Sigmoid colon (tissue), 7 donors: ENCODE measurements around the gene MYO1C. TPM values are rescaled to one million over a fixed set of nuclear protein-coding genes. Genes with fewer than 3 reads are reported as not detected.

Source experiments
- DNase-seq: peaks from one replicate; pipeline ENCODE4 v3.0.0-alpha.2; 2019
- H3K27ac ChIP-seq, 4 donors: fragments of 200-600 bp; sonication (generic); one replicate each; pipeline ENCODE4 v1.5.1; 2016 to 2019; ENCODE audit warnings: mild to moderate bottlenecking in 1 of 4
- H3K27me3 ChIP-seq, 3 donors: fragments of 200-600 bp; sonication (generic); one replicate each; pipeline ENCODE4 v1.5.1; 2019; ENCODE audit warnings: mild to moderate bottlenecking in 1 of 3
- H3K36me3 ChIP-seq, 4 donors: fragments of 200-600 bp; sonication (generic); one replicate each; pipeline ENCODE4 v1.5.1; 2016 to 2019
- H3K4me1 ChIP-seq, 4 donors: fragments of 200-600 bp; sonication (generic); one replicate each; pipeline ENCODE4 v1.5.1; 2017 to 2019
- H3K4me3 ChIP-seq, 4 donors: fragments of 200-600 bp; sonication (generic); one replicate each; pipeline ENCODE4 v1.5.1; 2017 to 2019; ENCODE audit warnings: mild to moderate bottlenecking in 2 of 4, moderate library complexity in 1 of 4
- H3K9me3 ChIP-seq, 4 donors: fragments of 200-600 bp in 3 of 4; sonication (generic) in 3 of 4; one replicate each; pipeline versions ENCODE4 v1.5.1 to v1.6.1; 2013 to 2019
- CTCF ChIP-seq, 4 experiments: fragments of 450-650 bp in 3 of 4; fragments of 200-600 bp in 1 of 4; IDR thresholded peaks; one replicate each; pipeline ENCODE4 v1.5.1; 2016 to 2019; ENCODE audit warnings: antibody characterized with exemption in 4 of 4, mild to moderate bottlenecking in 3 of 4, moderate library complexity in 2 of 4
- EP300 ChIP-seq, 4 donors: sonication (generic); formaldehyde crosslinking; IDR thresholded peaks; one replicate each; pipeline ENCODE4 v1.6.1; 2017; ENCODE audit warnings: antibody characterized with exemption in 4 of 4
- POLR2A ChIP-seq, 2 donors: fragments of 450-650 bp; IDR thresholded peaks; one replicate each; pipeline ENCODE4 v1.6.1; 2016; ENCODE audit warnings: antibody characterized with exemption in 2 of 2, mild to moderate bottlenecking in 2 of 2, moderate library complexity in 2 of 2
- POLR2AphosphoS5 ChIP-seq, 4 donors: sonication (generic); formaldehyde crosslinking; IDR thresholded peaks; one replicate each; pipeline ENCODE4 v1.6.1; 2017; ENCODE audit warnings: antibody characterized with exemption in 4 of 4
- WGBS, 2 donors: extraction: QIAGEN DNeasy Blood & Tissue Kit; methylation state at CpG; one replicate each; pipeline ENCODE4 v1.1.7; 2013; 5-methylcytosine and 5-hydroxymethylcytosine counted together
- intact Hi-C: fragments of 100-400 bp; cut with DNase I; formaldehyde crosslinking; loops from one replicate; pipeline ENCODE4 v1.15.1; 2023
- polyA plus RNA-seq, 3 donors: library from polyadenylated mRNA; stranded (reverse); fragments of 200-250 nt; gene quantifications; one replicate each; pipeline ENCODE4 v1.2.3, GENCODE V29; 2013
- total RNA-seq, 4 donors: library from RNA; depleted of rRNA; stranded (reverse); fragments of >200 nt; gene quantifications; one replicate each; pipeline ENCODE4 v1.1.0, GENCODE V29; 2016
- donor health status: healthy with polysubstance abuse.
- donor health status: Bipolar disorder and iron deficiency.
- donor health status: healthy.

Gene MYO1C
- total and polyA plus RNA-seq, 7 donors, result 72.7 to 179 (median 116) TPM

DNA sequence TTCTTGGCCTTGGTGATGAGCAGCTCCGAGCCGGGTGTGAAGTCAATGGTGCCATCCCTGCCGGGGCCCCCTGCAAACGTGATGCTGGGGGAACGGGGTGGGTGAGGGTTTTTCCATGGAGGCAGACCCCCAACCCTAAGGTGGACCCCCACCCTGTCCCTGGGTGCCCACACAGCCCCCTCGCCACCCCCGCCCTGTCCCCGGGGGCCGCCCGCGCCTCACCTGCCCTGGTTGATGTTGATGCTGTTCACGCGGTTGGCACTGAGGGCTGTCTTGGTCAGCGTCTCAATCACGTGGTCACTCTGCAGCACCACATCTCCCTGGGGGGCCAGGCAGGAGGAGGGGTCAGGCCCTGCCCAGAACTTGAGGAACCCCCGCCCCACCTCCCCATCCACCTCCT is 25.2 kb downstream of the MYO1C start:
- 92 to 93% methylated on average over 16 of the region's 16 CpGs for WGBS, 2 donors
- TF ChIP-seq POLR2AphosphoS5 (IDR thresholded peaks at IDR 0.05), result no peak
- no peak for TF ChIP-seq POLR2A (IDR thresholded peaks at IDR 0.05)
- no peak for TF ChIP-seq CTCF (IDR thresholded peaks at IDR 0.05)
- TF ChIP-seq EP300 (IDR thresholded peaks at IDR 0.05), result no peak
- Histone ChIP-seq H3K4me1 (peaks cover 0 to 4% (median 0%) of the 10 kb centered on the region in 4 donors), H3K27ac (no peak overlapping the region), H3K4me3 (no peak overlapping the region), H3K36me3 (peaks cover 34 to 84% (median 59%) of the 10 kb centered on the region in 4 donors), H3K27me3 (no peaks in the 10 kb centered on the region), H3K9me3 (no peaks in the 10 kb centered on the region)
- intact Hi-C loops, result no loop called here
- no peak for DNase-seq

- H3K27me3 ChIP-seq, result no peaks in the 10 kb centered on the region
- peaks cover 0 to 18% (median 12%) of the 10 kb centered on the region in 4 donors for H3K4me1 ChIP-seq
- TF ChIP-seq EP300 (IDR thresholded peaks at IDR 0.05) (no peak), CTCF (IDR thresholded peaks at IDR 0.05) (no peak), POLR2A (IDR thresholded peaks at IDR 0.05) (no peak), POLR2AphosphoS5 (IDR thresholded peaks at IDR 0.05) (no peak)
- H3K36me3 ChIP-seq, result peaks cover 9 to 65% (median 30%) of the 10 kb centered on the region in 4 donors
- H3K27ac ChIP-seq, result no peak overlapping the region
- intact Hi-C loops, result no loop called here
- WGBS, 2 donors, result 90% methylated on average over 8 of the region's 8 CpGs
- no peak for DNase-seq
- H3K9me3 ChIP-seq, result no peaks in the 10 kb centered on the region
- no peak overlapping the region for H3K4me3 ChIP-seq
These were observed 28.3 kb downstream of the MYO1C start for GRCh38 chr17:1464186-1464585.

DNA sequence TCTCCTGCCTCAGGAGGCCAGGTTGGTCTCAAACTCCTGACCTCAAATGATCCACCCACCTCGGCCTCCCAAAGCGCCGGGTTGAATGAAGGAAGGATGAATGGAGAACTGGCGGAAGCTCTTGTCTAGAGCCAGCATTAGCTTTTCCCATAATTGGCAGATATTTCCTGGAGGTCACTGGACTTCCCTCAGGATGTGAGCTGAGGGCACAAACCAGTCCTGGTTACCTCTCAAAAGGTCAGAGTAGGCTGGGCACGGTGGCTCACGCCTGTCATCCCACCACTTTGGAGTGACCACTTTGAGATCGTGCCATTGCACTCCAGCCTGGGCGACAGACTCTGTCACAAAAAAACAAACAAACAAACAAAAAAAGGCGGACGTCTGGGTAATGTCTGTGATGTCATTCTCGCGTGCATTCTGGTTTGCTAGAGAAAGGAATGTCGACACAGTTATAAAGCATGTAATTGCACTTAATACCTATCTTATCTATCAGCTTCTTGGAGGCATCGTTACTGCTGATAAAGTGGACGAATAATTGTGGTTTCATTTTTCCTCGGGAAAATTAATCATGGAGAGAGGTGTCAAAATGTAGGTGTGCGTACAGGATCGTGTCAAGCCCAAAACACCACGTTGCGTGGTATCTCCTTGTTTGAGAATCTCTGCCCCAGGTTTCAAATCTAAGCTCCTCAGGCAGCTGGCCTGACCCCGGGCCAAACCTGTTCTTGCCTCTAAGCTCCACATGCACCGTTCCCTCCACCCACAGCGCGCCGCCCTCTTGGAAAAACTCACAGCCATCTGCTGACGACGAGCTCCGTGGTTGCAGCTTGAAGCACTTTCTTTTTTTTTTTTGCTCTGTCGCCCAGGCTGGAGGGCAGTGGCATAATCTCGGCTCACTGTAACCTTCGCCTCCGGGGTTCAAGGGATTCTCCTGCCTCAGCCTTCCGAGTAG is 30.0 kb downstream of the MYO1C start:
- Histone ChIP-seq H3K4me3 (no peak overlapping the region), H3K27ac (peak overlapping the region in 2 of 4 donors; percentile 5 to 15), H3K9me3 (no peaks in the 10 kb centered on the region), H3K4me1 (peaks cover 0 to 18% (median 12%) of the 10 kb centered on the region in 4 donors), H3K27me3 (no peaks in the 10 kb centered on the region), H3K36me3 (peaks cover 0 to 47% (median 15%) of the 10 kb centered on the region in 4 donors)
- 78 to 84% methylated on average over 33 of the region's 33 CpGs for WGBS, 2 donors
- intact Hi-C loops, result no loop called here
- TF ChIP-seq POLR2AphosphoS5 (IDR thresholded peaks at IDR 0.05) (no peak), CTCF (IDR thresholded peaks at IDR 0.05) (no peak), POLR2A (IDR thresholded peaks at IDR 0.05) (no peak), EP300 (IDR thresholded peaks at IDR 0.05) (no peak)
- no peak for DNase-seq

- H3K36me3 ChIP-seq, result peaks cover 0 to 37% (median 7%) of the 10 kb centered on the region in 4 donors
- peaks cover 0 to 26% (median 18%) of the 10 kb centered on the region in 4 donors for H3K4me1 ChIP-seq
- H3K27ac ChIP-seq, result peak overlapping the region; percentile 4 to 72 (median 63)
- no peak for TF ChIP-seq EP300 (IDR thresholded peaks at IDR 0.05)
- TF ChIP-seq POLR2AphosphoS5 (IDR thresholded peaks at IDR 0.05), result no peak
- no peak for TF ChIP-seq POLR2A (IDR thresholded peaks at IDR 0.05)
- TF ChIP-seq CTCF (IDR thresholded peaks at IDR 0.05), result no peak
- no peaks in the 10 kb centered on the region for H3K9me3 ChIP-seq
- no peak overlapping the region for H3K4me3 ChIP-seq
- DNase-seq, result no peak
- 84 to 90% methylated on average over 18 of the region's 18 CpGs for WGBS, 2 donors
- H3K27me3 ChIP-seq, result no peaks in the 10 kb centered on the region
- intact Hi-C loops, result no loop called here
These were observed 31.1 kb downstream of the MYO1C start for GRCh38 chr17:1461198-1461944.
